ENCODE data around the gene FAM53B. TPM values are rescaled to one million over a fixed set of nuclear protein-coding genes. Genes with fewer than 3 reads are reported as not detected.

FAM53B gene
- total RNA-seq, 2 donors from 2014 or later, result 19.3 to 22.6 TPM

DNA sequence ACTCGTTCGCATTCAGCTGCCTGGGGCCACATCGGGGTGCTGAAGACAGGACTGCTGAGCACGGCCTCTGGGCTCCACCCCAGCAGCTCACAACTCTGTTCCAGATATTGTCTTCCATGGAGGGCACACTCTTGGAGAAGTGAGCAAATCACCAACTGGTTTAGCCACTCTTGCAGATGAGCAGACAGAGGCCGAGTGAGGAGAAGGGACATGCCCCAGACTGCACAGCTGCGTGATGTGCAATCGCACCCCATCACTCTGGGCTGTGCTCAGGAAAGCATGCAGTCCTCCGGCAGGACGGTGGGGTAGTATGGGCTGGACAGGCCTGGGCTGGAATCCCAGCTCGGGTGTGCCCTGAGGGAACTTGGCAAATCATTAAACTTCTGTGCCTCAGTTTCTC lies 111.6 kb downstream of the FAM53B start:
- Mint-ChIP-seq H3K4me1 (peaks cover 12% of the 10 kb centered on the region), H3K27ac (no peak overlapping the region), H3K9me3 (peaks cover 3% of the 10 kb centered on the region), H3K27me3 (ENCODE audit: insufficient read depth) (no peaks in the 10 kb centered on the region), H3K36me3 (ENCODE audit: low read depth) (peaks cover 10% of the 10 kb centered on the region), H3K4me3 (no peak overlapping the region)
- WGBS, 2 experiments (ENCODE audit: insufficient coverage in 1 of 2, insufficient read length in 1 of 2), result 93 to 98% methylated on average over 6 to 10 of the region's 10 CpGs
- Histone ChIP-seq H3K9ac (ENCODE audit: extremely low read depth, low read length, poor library complexity, severe bottlenecking) (no peak overlapping the region), H3K27me3 (ENCODE audit: control insufficient read depth, insufficient read depth, low read length, poor library complexity, severe bottlenecking) (no peaks in the 10 kb centered on the region), H3K4me1 (ENCODE audit: control insufficient read depth, insufficient read depth, low read length) (peaks cover 6% of the 10 kb centered on the region), H3K36me3 (ENCODE audit: control insufficient read depth, insufficient read depth, low read length) (no peaks in the 10 kb centered on the region), H3K4me3 (ENCODE audit: low read length) (no peak overlapping the region), H3K27ac (ENCODE audit: low read depth, low read length) (no peak overlapping the region), H3K9me3 (ENCODE audit: control insufficient read depth, low read length) (no peaks in the 10 kb centered on the region)
- DNase-seq, result no peak
- TF ChIP-seq, protein P1, sequence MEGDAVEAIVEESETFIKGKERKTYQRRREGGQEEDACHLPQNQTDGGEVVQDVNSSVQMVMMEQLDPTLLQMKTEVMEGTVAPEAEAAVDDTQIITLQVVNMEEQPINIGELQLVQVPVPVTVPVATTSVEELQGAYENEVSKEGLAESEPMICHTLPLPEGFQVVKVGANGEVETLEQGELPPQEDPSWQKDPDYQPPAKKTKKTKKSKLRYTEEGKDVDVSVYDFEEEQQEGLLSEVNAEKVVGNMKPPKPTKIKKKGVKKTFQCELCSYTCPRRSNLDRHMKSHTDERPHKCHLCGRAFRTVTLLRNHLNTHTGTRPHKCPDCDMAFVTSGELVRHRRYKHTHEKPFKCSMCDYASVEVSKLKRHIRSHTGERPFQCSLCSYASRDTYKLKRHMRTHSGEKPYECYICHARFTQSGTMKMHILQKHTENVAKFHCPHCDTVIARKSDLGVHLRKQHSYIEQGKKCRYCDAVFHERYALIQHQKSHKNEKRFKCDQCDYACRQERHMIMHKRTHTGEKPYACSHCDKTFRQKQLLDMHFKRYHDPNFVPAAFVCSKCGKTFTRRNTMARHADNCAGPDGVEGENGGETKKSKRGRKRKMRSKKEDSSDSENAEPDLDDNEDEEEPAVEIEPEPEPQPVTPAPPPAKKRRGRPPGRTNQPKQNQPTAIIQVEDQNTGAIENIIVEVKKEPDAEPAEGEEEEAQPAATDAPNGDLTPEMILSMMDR (conservative IDR thresholded peaks at IDR 0.05), result no peak

DNA sequence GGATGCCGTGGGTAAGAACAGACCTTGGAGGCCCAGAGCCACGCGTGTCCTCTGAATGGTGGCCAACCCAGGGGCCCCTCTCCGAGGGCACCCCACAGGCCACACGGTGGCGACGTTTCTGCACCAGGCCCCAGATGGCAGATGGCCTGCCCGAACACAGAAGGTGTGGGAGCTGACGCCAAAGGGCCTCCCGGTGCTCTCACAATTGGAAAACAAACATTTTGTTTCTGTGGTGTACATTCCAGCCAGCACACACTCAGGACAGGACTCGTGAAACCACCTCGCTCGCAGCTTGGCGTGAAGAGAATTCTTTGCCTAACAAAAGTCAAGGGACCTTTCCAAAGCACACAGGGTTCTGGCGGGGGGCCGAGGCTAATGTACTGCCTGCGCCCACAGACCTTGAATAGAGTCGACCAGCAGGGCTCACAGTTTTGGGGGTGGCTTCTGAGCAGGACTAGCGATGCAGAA lies 112.1 kb downstream of the FAM53B start:
- Histone ChIP-seq H3K9ac (ENCODE audit: extremely low read depth, low read length, poor library complexity, severe bottlenecking) (no peak overlapping the region), H3K4me3 (ENCODE audit: low read length) (no peak overlapping the region), H3K36me3 (ENCODE audit: control insufficient read depth, insufficient read depth, low read length) (no peaks in the 10 kb centered on the region), H3K9me3 (ENCODE audit: control insufficient read depth, low read length) (no peaks in the 10 kb centered on the region), H3K4me1 (ENCODE audit: control insufficient read depth, insufficient read depth, low read length) (peaks cover 7% of the 10 kb centered on the region), H3K27ac (ENCODE audit: low read depth, low read length) (no peak overlapping the region), H3K27me3 (ENCODE audit: control insufficient read depth, insufficient read depth, low read length, poor library complexity, severe bottlenecking) (no peaks in the 10 kb centered on the region)
- H3K4me1 Mint-ChIP-seq, result peaks cover 12% of the 10 kb centered on the region
- H3K27me3 Mint-ChIP-seq (ENCODE audit: insufficient read depth), result no peaks in the 10 kb centered on the region
- 91 to 93% methylated on average over 19 of the region's 19 CpGs for WGBS, 2 experiments (ENCODE audit: insufficient coverage in 1 of 2, insufficient read length in 1 of 2)
- peak overlapping the region; percentile 64 for H3K27ac Mint-ChIP-seq
- no peak overlapping the region for H3K4me3 Mint-ChIP-seq
- H3K9me3 Mint-ChIP-seq, result peaks cover 3% of the 10 kb centered on the region
- TF ChIP-seq, protein P1 (conservative IDR thresholded peaks at IDR 0.05), result peak; percentile 69
- peaks cover 10% of the 10 kb centered on the region for H3K36me3 Mint-ChIP-seq (ENCODE audit: low read depth)
- peak; percentile 78 for DNase-seq

- Histone ChIP-seq H3K27me3 (ENCODE audit: control insufficient read depth, insufficient read depth, low read length, poor library complexity, severe bottlenecking) (no peaks in the 10 kb centered on the region), H3K27ac (ENCODE audit: low read depth, low read length) (no peak overlapping the region), H3K9ac (ENCODE audit: extremely low read depth, low read length, poor library complexity, severe bottlenecking) (no peak overlapping the region), H3K4me1 (ENCODE audit: control insufficient read depth, insufficient read depth, low read length) (peaks cover 13% of the 10 kb centered on the region), H3K9me3 (ENCODE audit: control insufficient read depth, low read length) (no peaks in the 10 kb centered on the region), H3K4me3 (ENCODE audit: low read length) (no peak overlapping the region), H3K36me3 (ENCODE audit: control insufficient read depth, insufficient read depth, low read length) (no peaks in the 10 kb centered on the region)
- peak overlapping the region; percentile 72 for H3K27ac Mint-ChIP-seq
- no peak for DNase-seq
- peaks cover 10% of the 10 kb centered on the region for H3K36me3 Mint-ChIP-seq (ENCODE audit: low read depth)
- no peaks in the 10 kb centered on the region for H3K27me3 Mint-ChIP-seq (ENCODE audit: insufficient read depth)
- H3K9me3 Mint-ChIP-seq, result peaks cover 3% of the 10 kb centered on the region
- WGBS, 2 experiments (ENCODE audit: insufficient coverage in 1 of 2, insufficient read length in 1 of 2), result 95 to 100% methylated on average over 5 of the region's 5 CpGs
- TF ChIP-seq, protein P1 (conservative IDR thresholded peaks at IDR 0.05), result no peak
- H3K4me3 Mint-ChIP-seq, result no peak overlapping the region
- peaks cover 19% of the 10 kb centered on the region for H3K4me1 Mint-ChIP-seq
Measured at GRCh38 chr10:124630551-124630950, 113.6 kb downstream of the FAM53B start.
